Activated CD4-positive, alpha-beta T cell treated with anti-CD3 and anti-CD28 coated beads for 24 hours (primary cell): Measurements from ENCODE around the gene FCAMR.
"Not testable (repeated sequence)": the region's sequence is repeated elsewhere in the genome, so short reads cannot be mapped to it uniquely, and the experiment has no call there.

ENCODE experiments used
- DNase-seq, 2 donors: peaks; one replicate each; pipeline ENCODE4 v3.0.0-alpha.2; 2020; ENCODE audit warnings: low read depth in 2 of 2

FCAMR gene

GRCh38 chr1:206932177-206932576, 38.1 kb downstream of the FCAMR start:
- DNase-seq: no peak

GRCh38 chr1:206931709-206932108, 38.6 kb downstream of the FCAMR start:
- no peak for DNase-seq

GRCh38 chr1:206930210-206930798, 40.0 kb downstream of the FCAMR start:
- no peak for DNase-seq

GRCh38 chr1:206929524-206929923, 40.7 kb downstream of the FCAMR start:
- no peak for DNase-seq

- DNase-seq: no peak
Observed at GRCh38 chr1:206926286-206926685, 44.0 kb downstream of the FCAMR start.

- DNase-seq: no peak
Observed at GRCh38 chr1:206925106-206925736, 45.0 kb downstream of the FCAMR start.

- DNase-seq: no peak
Observed at GRCh38 chr1:206924592-206925105, 45.6 kb downstream of the FCAMR start.

GRCh38 chr1:206923961-206924557, 46.2 kb downstream of the FCAMR start:
- DNase-seq: not testable (repeated sequence)

- peak; percentile 40 to 53 for DNase-seq
Observed at GRCh38 chr1:206923009-206923960, 47.0 kb downstream of the FCAMR start.

- no peak for DNase-seq
Observed at GRCh38 chr1:206922524-206922923, 47.7 kb downstream of the FCAMR start.

GRCh38 chr1:206921772-206922265, 48.4 kb downstream of the FCAMR start, which contains the start of gene FCMR:
Gene FCMR (minus strand): TSS chr1:206921941. CDS start chr1:206921854, 87 bp downstream.
- DNase-seq: no peak

- no peak for DNase-seq
Observed at GRCh38 chr1:206918076-206918475, 52.2 kb downstream of the FCAMR start.

- no peak for DNase-seq
Observed at GRCh38 chr1:206916000-206916709, 54.1 kb downstream of the FCAMR start.

GRCh38 chr1:206915030-206915735, 55.1 kb downstream of the FCAMR start:
- DNase-seq: no peak

GRCh38 chr1:206913766-206914537, 56.3 kb downstream of the FCAMR start:
- no peak for DNase-seq

GRCh38 chr1:206912445-206913095, 57.7 kb downstream of the FCAMR start:
- DNase-seq: peak in 1 of 2 donors; percentile 45

GRCh38 chr1:206911064-206911663, 59.1 kb downstream of the FCAMR start:
- no peak for DNase-seq

- DNase-seq: no peak
Observed at GRCh38 chr1:206909883-206910318, 60.4 kb downstream of the FCAMR start.
